AG09309 (cell line): ENCODE results near the gene MAPKBP1.

ENCODE experiments used
- DNase-seq: peaks from one replicate; pipeline ENCODE4 v3.0.0-alpha.2; 2010; ENCODE audit warnings: low read depth
- H3K4me3 ChIP-seq: 2 replicates; pipeline ENCODE4 v1.5.1; 2011; ENCODE audit warnings: mild to moderate bottlenecking, low read depth, low read length, moderate library complexity; ENCODE audit not compliant: control insufficient read depth
- TF ChIP-seq, protein P1 (sequence below): IDR thresholded peaks from 2 replicates; pipeline ENCODE4 v1.5.1; 2011; ENCODE audit warnings: mild to moderate bottlenecking, low read depth, low read length, inconsistent platforms; ENCODE audit not compliant: insufficient read depth, control insufficient read depth; ENCODE audit errors: missing control alignments

The MAPKBP1 gene

DNA sequence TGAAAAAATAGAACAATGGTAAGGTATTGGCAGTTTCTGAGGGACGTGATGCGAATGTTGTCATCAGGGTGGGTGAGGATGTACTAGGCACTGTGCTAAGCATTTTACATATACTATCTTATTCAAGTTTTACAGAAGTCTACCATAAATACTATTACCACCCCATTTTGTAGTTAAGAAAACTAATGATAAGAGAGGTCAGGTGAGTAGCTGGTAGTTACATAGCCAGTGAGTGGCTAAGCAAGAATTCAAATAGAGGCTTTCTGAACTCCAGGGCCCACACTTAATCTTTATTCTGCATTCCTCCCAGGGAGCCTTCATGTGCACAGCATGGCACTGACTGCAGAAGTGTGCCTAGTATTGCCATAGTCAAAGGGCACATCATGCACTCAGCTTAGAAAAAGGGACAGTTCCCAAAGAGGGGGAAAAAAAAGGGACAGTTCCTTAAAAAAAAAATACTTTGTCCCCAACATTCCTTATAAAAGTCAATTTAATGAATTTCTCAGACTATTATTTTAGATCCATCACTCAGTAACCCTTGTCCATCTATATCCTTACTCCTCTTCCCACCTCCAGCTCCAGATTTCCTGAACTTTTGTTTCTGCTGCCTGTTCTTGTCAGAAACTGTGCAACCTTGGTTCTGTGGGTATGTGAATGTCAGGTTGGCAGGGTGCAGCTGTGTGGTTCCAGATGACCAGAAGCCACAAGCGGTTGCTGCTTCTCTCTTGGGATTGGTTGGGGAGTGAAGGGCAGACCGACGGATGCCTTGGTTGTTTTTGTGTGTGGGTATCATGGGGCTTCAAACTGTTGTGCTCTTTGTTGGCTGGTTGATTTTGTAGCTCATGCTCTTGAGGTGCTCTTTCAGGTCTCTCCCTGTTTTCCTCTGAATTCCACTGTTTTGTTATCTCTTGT is 8.3 kb downstream of the MAPKBP1 start:
- no peak for DNase-seq
- H3K4me3 ChIP-seq, result no peak overlapping the region
- TF ChIP-seq, protein P1, sequence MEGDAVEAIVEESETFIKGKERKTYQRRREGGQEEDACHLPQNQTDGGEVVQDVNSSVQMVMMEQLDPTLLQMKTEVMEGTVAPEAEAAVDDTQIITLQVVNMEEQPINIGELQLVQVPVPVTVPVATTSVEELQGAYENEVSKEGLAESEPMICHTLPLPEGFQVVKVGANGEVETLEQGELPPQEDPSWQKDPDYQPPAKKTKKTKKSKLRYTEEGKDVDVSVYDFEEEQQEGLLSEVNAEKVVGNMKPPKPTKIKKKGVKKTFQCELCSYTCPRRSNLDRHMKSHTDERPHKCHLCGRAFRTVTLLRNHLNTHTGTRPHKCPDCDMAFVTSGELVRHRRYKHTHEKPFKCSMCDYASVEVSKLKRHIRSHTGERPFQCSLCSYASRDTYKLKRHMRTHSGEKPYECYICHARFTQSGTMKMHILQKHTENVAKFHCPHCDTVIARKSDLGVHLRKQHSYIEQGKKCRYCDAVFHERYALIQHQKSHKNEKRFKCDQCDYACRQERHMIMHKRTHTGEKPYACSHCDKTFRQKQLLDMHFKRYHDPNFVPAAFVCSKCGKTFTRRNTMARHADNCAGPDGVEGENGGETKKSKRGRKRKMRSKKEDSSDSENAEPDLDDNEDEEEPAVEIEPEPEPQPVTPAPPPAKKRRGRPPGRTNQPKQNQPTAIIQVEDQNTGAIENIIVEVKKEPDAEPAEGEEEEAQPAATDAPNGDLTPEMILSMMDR, result no peak

GRCh38 chr15:41783296-41783695 is 9.0 kb downstream of the MAPKBP1 start:
- TF ChIP-seq, protein P1, result no peak
- no peak for DNase-seq
- H3K4me3 ChIP-seq, result no peak overlapping the region

DNA sequence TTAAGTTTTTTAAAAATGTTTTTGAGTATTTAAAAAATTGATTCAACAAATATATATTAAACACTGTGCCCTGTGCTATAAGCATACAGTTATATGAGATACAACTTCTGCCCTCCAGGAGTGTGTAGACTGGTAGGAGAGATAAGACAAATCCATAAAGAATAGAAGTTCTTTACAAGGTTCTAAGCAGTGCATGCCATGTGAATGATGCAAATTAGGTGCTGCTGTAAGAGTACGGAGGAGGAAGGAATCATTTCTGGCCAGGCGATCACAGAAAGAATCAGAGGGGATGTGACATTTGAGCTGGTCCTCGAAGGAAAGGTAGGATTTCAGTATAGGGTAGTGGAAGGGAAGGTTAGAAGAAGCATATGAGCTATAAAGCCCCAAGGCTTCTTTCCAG is 14.0 kb downstream of the MAPKBP1 start:
- no peak for DNase-seq
- no peak overlapping the region for H3K4me3 ChIP-seq
- TF ChIP-seq, protein P1, result no peak

DNA sequence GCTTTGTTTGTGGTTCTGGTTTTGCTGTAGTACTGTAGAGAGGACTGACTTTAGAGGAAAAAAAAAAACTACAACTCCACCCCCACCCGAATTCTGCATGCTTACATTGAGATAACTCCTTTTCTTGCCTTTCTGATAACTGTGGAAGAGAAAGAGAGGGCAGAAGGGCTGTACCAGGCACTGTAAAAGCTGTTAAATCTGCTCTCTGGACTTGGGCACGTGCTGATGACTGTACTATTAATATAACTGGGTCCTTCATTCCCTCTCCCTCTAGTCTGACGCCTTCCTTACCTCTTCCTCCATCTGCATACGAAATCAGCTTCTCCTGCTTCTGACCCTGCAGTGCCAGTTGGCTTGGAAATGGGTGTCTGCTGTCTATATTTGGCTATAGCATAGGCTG is 15.0 kb downstream of the MAPKBP1 start:
- H3K4me3 ChIP-seq, result no peak overlapping the region
- no peak for DNase-seq
- TF ChIP-seq, protein P1, result no peak

- TF ChIP-seq, protein P1, result no peak
- H3K4me3 ChIP-seq, result no peak overlapping the region
- no peak for DNase-seq
Measured at GRCh38 chr15:41789662-41790061, 15.4 kb downstream of the MAPKBP1 start.

- H3K4me3 ChIP-seq, result no peak overlapping the region
- TF ChIP-seq, protein P1, result no peak
- DNase-seq, result no peak
Measured at GRCh38 chr15:41790169-41790568, 15.9 kb downstream of the MAPKBP1 start.
